Fibroblast of lung (primary cell): ENCODE data around the gene TKFC. TPM values are rescaled to one million over a fixed set of nuclear protein-coding genes. Genes with fewer than 3 reads are reported as not detected.

Source experiments
- DNase-seq, 2 donors: peaks; one replicate each; pipeline versions ENCODE4 v3.0.0 to v3.0.0-alpha.2; 2010; ENCODE audit warnings: low read depth in 2 of 2
- H2AFZ ChIP-seq: 2 replicates; pipeline ENCODE4 v1.5.1; 2012; ENCODE audit warnings: low read length, control low read depth, inconsistent platforms
- H3K27ac ChIP-seq: 2 replicates; pipeline ENCODE4 v1.5.1; 2011; ENCODE audit warnings: low read length, control low read depth; ENCODE audit not compliant: insufficient read depth
- H3K27me3 ChIP-seq: 2 replicates; pipeline ENCODE4 v1.5.1; 2011; ENCODE audit warnings: mild to moderate bottlenecking, low read length; ENCODE audit not compliant: control insufficient read depth, insufficient read depth
- H3K36me3 ChIP-seq: 2 replicates; pipeline ENCODE4 v1.5.1; 2011; ENCODE audit warnings: low read length; ENCODE audit not compliant: control insufficient read depth, insufficient read depth
- H3K4me1 ChIP-seq: 2 replicates; pipeline ENCODE4 v1.5.1; 2011; ENCODE audit warnings: low read length; ENCODE audit not compliant: control insufficient read depth, insufficient read depth; ENCODE audit errors: extremely low read depth
- H3K4me2 ChIP-seq: 2 replicates; pipeline ENCODE4 v1.5.1; 2011; ENCODE audit warnings: low read length, control low read depth; ENCODE audit not compliant: insufficient read depth; ENCODE audit errors: extremely low read depth
- H3K4me3 ChIP-seq, 4 experiments: fragments of 200-600 bp in 1 of 4; sonication (generic) in 1 of 4; replicated peaks in 1 of 4; 2 replicates each; pipeline ENCODE4 v1.5.1; 2011 to 2016; ENCODE audit warnings: low read length in 4 of 4, low read depth in 3 of 4, mild to moderate bottlenecking in 3 of 4, control low read depth in 2 of 4, inconsistent platforms in 1 of 4, mixed read lengths in 1 of 4; ENCODE audit not compliant: insufficient read depth in 1 of 4; ENCODE audit errors: control extremely low read depth in 1 of 4
- H3K79me2 ChIP-seq: 2 replicates; pipeline ENCODE4 v1.5.1; 2012; ENCODE audit warnings: mild to moderate bottlenecking, low read length, inconsistent platforms; ENCODE audit not compliant: control insufficient read depth, insufficient read depth
- H3K9ac ChIP-seq: 2 replicates; pipeline ENCODE4 v1.5.1; 2011; ENCODE audit warnings: mild to moderate bottlenecking, low read length, control low read depth; ENCODE audit not compliant: insufficient read depth
- H3K9me3 ChIP-seq: 2 replicates; pipeline ENCODE4 v1.5.1; 2012; ENCODE audit warnings: low read depth, low read length; ENCODE audit not compliant: control insufficient read depth, insufficient read depth
- H4K20me1 ChIP-seq: 2 replicates; pipeline ENCODE4 v1.5.1; 2011; ENCODE audit warnings: low read length; ENCODE audit not compliant: control insufficient read depth, insufficient read depth; ENCODE audit errors: extremely low read depth
- EZH2 ChIP-seq: IDR thresholded peaks from 2 replicates; pipeline ENCODE4 v1.5.1; 2012; ENCODE audit warnings: low read length, control low read depth, mild to moderate bottlenecking; ENCODE audit errors: missing control alignments
- polyA plus RNA-seq, 2 donors: library from polyadenylated mRNA; depleted of rRNA in 1 of 2; stranded (reverse) in 1 of 2; unstranded in 1 of 2; fragments of >200 nt; gene quantifications; 2 replicates each; pipeline ENCODE4 v1.2.1, GENCODE V29; 2011 to 2012; ENCODE audit warnings: missing spikeins in 1 of 2
- total RNA-seq: library from RNA; depleted of rRNA; stranded (reverse); fragments of >200 nt; gene quantifications from 2 replicates; pipeline ENCODE4 v1.2.1, GENCODE V29; 2014
- TF ChIP-seq, protein P1 (sequence below), 2 donors: IDR thresholded peaks in 1 of 2; conservative IDR thresholded peaks in 1 of 2; 1 replicate in 1 of 2; 2 replicates in 1 of 2; pipeline ENCODE4 v1.5.1; 2011 to 2012; ENCODE audit warnings: low read length in 2 of 2, control low read depth in 1 of 2, inconsistent platforms in 1 of 2, low read depth in 1 of 2, mild to moderate bottlenecking in 1 of 2

Gene TKFC
- total and polyA plus RNA-seq, 2 donors (not counting 1 experiment from before 2014, with no cell fraction given) = 11.5 to 27.1 TPM

DNA sequence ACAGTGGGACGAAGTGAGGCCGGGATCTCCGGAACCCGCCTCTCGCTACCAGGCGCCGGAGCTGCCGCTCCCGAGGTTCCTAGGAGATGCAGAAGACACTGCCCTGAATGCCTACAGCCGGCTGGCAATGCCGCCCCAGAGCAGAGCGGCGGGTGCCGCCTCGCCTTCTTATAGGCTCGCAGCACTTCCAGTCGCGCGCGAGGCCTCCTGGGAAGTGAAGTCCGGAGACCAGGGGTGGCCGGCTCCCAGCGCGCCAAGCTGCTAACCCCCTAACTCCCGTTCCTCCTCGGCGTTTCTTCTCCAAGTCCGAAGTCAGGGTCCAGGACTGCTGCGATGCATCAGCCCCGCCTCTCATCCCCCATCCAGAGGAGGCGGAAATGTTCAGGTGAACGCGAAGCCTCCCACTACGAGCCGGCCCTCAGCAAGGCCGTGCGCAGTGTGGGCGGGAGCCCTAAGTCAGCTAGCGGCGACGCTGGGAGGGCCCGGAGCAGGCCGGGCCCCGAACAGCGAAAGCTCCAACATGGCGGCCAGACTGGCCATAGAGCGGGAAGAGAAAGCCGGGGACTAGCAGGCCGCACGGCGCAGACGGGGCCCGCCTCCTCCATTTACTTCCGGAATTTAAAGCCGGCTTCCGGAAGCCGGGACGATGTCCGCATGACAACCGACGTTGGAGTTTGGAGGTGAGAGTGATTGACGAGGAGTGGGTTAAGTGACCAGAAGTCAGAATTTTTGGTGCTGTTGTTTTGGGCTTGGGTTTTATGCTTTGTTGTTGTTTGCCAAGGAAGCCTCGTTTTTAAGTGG, 28.9 kb downstream of the TKFC start, which contains the start of the genes CYB561A3 and TMEM138:
Gene CYB561A3 (minus strand): TSS at position 142 of the 801 bp plus-strand sequence. CDS start 5,169 bp downstream, outside the sequence.
Gene TMEM138 (plus strand): TSS at position 634 of the 801 bp plus-strand sequence. CDS start 2,017 bp downstream, outside the sequence.
- Histone ChIP-seq H3K4me3 (peak within 1 kb of the TSS; percentile 84 to 99 (median 98)), H3K36me3 (peaks cover 10% of the 10 kb centered on the region), H3K9me3 (no peaks in the 10 kb centered on the region), H3K79me2 (peaks cover 26% of the 10 kb centered on the region), H3K4me2 (peak within 1 kb of the TSS; percentile 93), H4K20me1 (no peaks in the 10 kb centered on the region), H3K4me1 (peaks cover 10% of the 10 kb centered on the region), H2AFZ (peak within 1 kb of the TSS; percentile 98), H3K9ac (peak within 1 kb of the TSS; percentile 94), H3K27me3 (no peaks in the 10 kb centered on the region), H3K27ac (peak within 1 kb of the TSS; percentile 99)
- DNase-seq = peak; percentile 93 to 95
- TF ChIP-seq, protein P1, sequence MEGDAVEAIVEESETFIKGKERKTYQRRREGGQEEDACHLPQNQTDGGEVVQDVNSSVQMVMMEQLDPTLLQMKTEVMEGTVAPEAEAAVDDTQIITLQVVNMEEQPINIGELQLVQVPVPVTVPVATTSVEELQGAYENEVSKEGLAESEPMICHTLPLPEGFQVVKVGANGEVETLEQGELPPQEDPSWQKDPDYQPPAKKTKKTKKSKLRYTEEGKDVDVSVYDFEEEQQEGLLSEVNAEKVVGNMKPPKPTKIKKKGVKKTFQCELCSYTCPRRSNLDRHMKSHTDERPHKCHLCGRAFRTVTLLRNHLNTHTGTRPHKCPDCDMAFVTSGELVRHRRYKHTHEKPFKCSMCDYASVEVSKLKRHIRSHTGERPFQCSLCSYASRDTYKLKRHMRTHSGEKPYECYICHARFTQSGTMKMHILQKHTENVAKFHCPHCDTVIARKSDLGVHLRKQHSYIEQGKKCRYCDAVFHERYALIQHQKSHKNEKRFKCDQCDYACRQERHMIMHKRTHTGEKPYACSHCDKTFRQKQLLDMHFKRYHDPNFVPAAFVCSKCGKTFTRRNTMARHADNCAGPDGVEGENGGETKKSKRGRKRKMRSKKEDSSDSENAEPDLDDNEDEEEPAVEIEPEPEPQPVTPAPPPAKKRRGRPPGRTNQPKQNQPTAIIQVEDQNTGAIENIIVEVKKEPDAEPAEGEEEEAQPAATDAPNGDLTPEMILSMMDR (conservative IDR thresholded peaks at IDR 0.05 in 1 of 2, IDR thresholded peaks at IDR 0.05 in 1 of 2; ENCODE audit: low read depth in 1 of 2, low read length in 2 of 2) = no peak
- no peak for TF ChIP-seq EZH2

DNA sequence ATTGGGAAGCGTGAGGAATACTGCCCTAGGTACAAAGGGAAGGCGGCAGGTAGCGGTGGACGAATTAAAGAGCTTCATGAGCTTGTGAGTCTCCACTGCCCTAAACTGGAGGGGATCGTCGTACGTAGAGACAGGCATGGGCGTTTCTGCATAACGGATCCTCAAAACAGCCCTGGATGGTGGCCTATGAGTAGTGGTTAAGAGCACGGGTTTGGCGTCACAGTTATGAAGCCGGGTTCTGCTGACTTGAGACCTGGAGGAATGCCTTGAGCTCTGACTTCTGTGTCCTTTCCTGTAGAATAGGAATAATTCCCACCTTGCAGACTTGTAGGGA, 29.5 kb downstream of the TKFC start:
- Histone ChIP-seq H4K20me1 (no peaks in the 10 kb centered on the region), H3K9me3 (no peaks in the 10 kb centered on the region), H3K27me3 (no peaks in the 10 kb centered on the region), H3K4me2 (peak overlapping the region; percentile 93), H3K4me1 (peaks cover 10% of the 10 kb centered on the region), H2AFZ (peak overlapping the region; percentile 82), H3K27ac (peak overlapping the region; percentile 99), H3K36me3 (peaks cover 10% of the 10 kb centered on the region), H3K9ac (peak overlapping the region; percentile 94), H3K79me2 (peaks cover 26% of the 10 kb centered on the region), H3K4me3 (peak overlapping the region; percentile 84 to 99 (median 98))
- peak; percentile 61 to 73 for DNase-seq
- TF ChIP-seq, protein P1 (conservative IDR thresholded peaks at IDR 0.05 in 1 of 2, IDR thresholded peaks at IDR 0.05 in 1 of 2; ENCODE audit: low read depth in 1 of 2, low read length in 2 of 2) = no peak
- no peak for TF ChIP-seq EZH2

DNA sequence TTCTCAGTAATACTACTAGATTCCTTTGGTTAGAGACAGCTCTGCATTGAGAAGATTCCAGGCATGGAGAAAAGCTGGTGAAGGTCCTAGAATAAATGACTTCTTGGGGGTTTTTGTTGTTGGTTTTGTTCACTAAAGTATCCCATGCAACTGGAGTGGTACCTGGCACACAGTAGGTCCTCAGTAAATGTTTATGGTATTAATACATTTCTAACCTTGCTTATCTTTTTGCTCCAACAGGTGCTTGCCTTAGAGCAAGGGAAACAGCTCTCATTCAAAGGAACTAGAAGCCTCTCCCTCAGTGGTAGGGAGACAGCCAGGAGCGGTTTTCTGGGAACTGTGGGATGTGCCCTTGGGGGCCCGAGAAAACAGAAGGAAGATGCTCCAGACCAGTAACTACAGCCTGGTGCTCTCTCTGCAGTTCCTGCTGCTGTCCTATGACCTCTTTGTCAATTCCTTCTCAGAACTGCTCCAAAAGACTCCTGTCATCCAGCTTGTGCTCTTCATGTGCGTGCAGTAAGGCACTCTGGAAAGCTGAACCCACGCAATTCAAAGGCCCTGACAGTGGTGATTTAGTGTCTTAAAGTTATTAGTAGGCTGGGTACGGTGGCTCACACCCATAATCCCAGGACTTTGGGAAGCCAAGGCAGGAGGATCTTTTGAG, 31.1 kb downstream of the TKFC start:
- H3K27me3 ChIP-seq = no peaks in the 10 kb centered on the region
- H3K9me3 ChIP-seq = no peaks in the 10 kb centered on the region
- H3K4me1 ChIP-seq = peaks cover 15% of the 10 kb centered on the region
- H3K36me3 ChIP-seq = peaks cover 15% of the 10 kb centered on the region
- peaks cover 26% of the 10 kb centered on the region for H3K79me2 ChIP-seq
- TF ChIP-seq EZH2 = no peak
- TF ChIP-seq, protein P1 (conservative IDR thresholded peaks at IDR 0.05 in 1 of 2, IDR thresholded peaks at IDR 0.05 in 1 of 2; ENCODE audit: low read depth in 1 of 2, low read length in 2 of 2) = no peak
- no peak overlapping the region for H3K9ac ChIP-seq
- H3K27ac ChIP-seq = no peak overlapping the region
- DNase-seq = no peak
- H4K20me1 ChIP-seq = no peaks in the 10 kb centered on the region
- H3K4me2 ChIP-seq = no peak overlapping the region
- no peak overlapping the region for H2AFZ ChIP-seq
- no peak overlapping the region for H3K4me3 ChIP-seq
